HCT116 (cell line): Measurements from ENCODE around the gene POLD2. TPM values are rescaled to one million over a fixed set of nuclear protein-coding genes. Genes with fewer than 3 reads are reported as not detected.

Source experiments
- ATAC-seq: fragments of 200-7000 bp; cut with Tn5 transposase; 2 replicates; pipeline ENCODE4 v1.9.1; 2020; ENCODE audit warnings: mild to moderate bottlenecking, moderate library complexity
- BruUV-seq: library from RNA; stranded (reverse); fragments of 400-500 nt; replicated peaks from 2 replicates; lab custom pipeline; 2021; lab: Mats Ljungman, UMichigan
- CTCF ChIA-PET: fragments of 300-600 bp; sonication (Branson Sonifier 250); formaldehyde crosslinking; loops from one replicate; lab custom pipeline; 2021; ENCODE audit warnings: antibody characterized with exemption; lab: Charles Lee
- POLR2A ChIA-PET: fragments of 300-600, 350-600 bp; sonication (Branson Sonifier 250); formaldehyde crosslinking; loops from one replicate; lab custom pipeline; 2021; ENCODE audit warnings: antibody characterized with exemption; lab: Charles Lee
- RAD21 ChIA-PET, 2 experiments: fragments of 300-600 bp; sonication (Branson Sonifier 250); formaldehyde crosslinking; loops; one replicate each; lab custom pipeline; 2023; ENCODE audit warnings: low total read pairs in 2 of 2; ENCODE audit not compliant: uncharacterized antibody in 2 of 2, unreplicated experiment in 2 of 2, low non-redundant PET in 1 of 2; lab: Charles Lee
- DNase-seq: peaks from one replicate; pipeline ENCODE4 v3.0.0-alpha.2; 2010; ENCODE audit warnings: low read depth, low spot score
- H2AFZ ChIP-seq: fragments of 200-600 bp; shearing (Covaris generic), sonication (generic); 2 replicates; pipeline ENCODE4 v1.6.1; 2017; ENCODE audit warnings: low read depth, mixed run types, mixed read lengths, antibody characterized with exemption, low read length; ENCODE audit not compliant: poor library complexity, severe bottlenecking
- H3K27ac ChIP-seq: 2 replicates; pipeline ENCODE4 v1.5.1; 2012; ENCODE audit warnings: low read depth, low read length
- H3K27me3 ChIP-seq: fragments of 200-600 bp; sonication (generic); 2 replicates; pipeline ENCODE4 v1.6.1; 2016; ENCODE audit warnings: mixed run types, low read length, mixed read lengths; ENCODE audit not compliant: insufficient read depth
- H3K36me3 ChIP-seq, 2 experiments: fragments of 200-500 bp in 1 of 2; fragments of 200-600 bp in 1 of 2; sonication (Bioruptor generic) in 1 of 2; sonication (generic) in 1 of 2; 2 replicates each; pipeline versions ENCODE4 v1.5.1 to v1.6.1; 2014 to 2016; ENCODE audit warnings: low read length in 2 of 2, inconsistent platforms in 1 of 2, mixed read lengths in 1 of 2, mixed run types in 1 of 2; ENCODE audit not compliant: insufficient read depth in 2 of 2, control insufficient read depth in 1 of 2
- H3K4me1 ChIP-seq, 2 experiments: fragments of 200-600 bp in 1 of 2; sonication (generic) in 1 of 2; 2 replicates each; pipeline versions ENCODE4 v1.5.1 to v1.6.1; 2012 to 2017; ENCODE audit warnings: low read length in 2 of 2, inconsistent platforms in 1 of 2, mild to moderate bottlenecking in 1 of 2, mixed read lengths in 1 of 2, mixed run types in 1 of 2, moderate library complexity in 1 of 2; ENCODE audit not compliant: insufficient read depth in 2 of 2, control insufficient read depth in 1 of 2
- H3K4me2 ChIP-seq: fragments of 200-600 bp; sonication (generic); 2 replicates; pipeline ENCODE4 v1.6.1; 2017; ENCODE audit warnings: mixed run types, low read length, mixed read lengths
- H3K4me3 ChIP-seq, 2 experiments: fragments of 200-600 bp in 1 of 2; sonication (generic) in 1 of 2; replicated peaks in 1 of 2; 2 replicates each; pipeline ENCODE4 v1.5.1; 2011 to 2016; ENCODE audit warnings: low read length in 2 of 2, control low read depth in 1 of 2, low read depth in 1 of 2, mild to moderate bottlenecking in 1 of 2, mixed read lengths in 1 of 2, mixed run types in 1 of 2
- H3K79me2 ChIP-seq: fragments of 200-600 bp; sonication (generic); 2 replicates; pipeline ENCODE4 v1.6.1; 2017; ENCODE audit warnings: mild to moderate bottlenecking, mixed run types, low read length, moderate library complexity, mixed read lengths; ENCODE audit not compliant: insufficient read depth
- H3K9ac ChIP-seq: fragments of 200-600 bp; sonication (generic); 2 replicates; pipeline ENCODE4 v1.6.1; 2016; ENCODE audit warnings: low read length, mixed read lengths
- H3K9me2 ChIP-seq: fragments of 200-600 bp; sonication (generic), shearing (Covaris generic); 2 replicates; pipeline ENCODE4 v1.6.1; 2017; ENCODE audit warnings: mixed run types, mild to moderate bottlenecking, moderate library complexity; ENCODE audit not compliant: insufficient read depth
- H3K9me3 ChIP-seq, 2 experiments: fragments of 200-500 bp in 1 of 2; fragments of 200-600 bp in 1 of 2; sonication (Bioruptor generic) in 1 of 2; sonication (generic) in 1 of 2; 2 replicates each; pipeline ENCODE4 v1.6.1; 2014 to 2017; ENCODE audit warnings: low read length in 2 of 2, mixed read lengths in 2 of 2, inconsistent platforms in 1 of 2, low read depth in 1 of 2, mild to moderate bottlenecking in 1 of 2, mixed run types in 1 of 2, moderate library complexity in 1 of 2; ENCODE audit not compliant: control insufficient read depth in 1 of 2, insufficient read depth in 1 of 2
- H4K20me1 ChIP-seq: fragments of 200-600 bp; sonication (generic), shearing (Covaris generic); 2 replicates; pipeline ENCODE4 v1.6.1; 2017; ENCODE audit warnings: mixed run types, mild to moderate bottlenecking, moderate library complexity; ENCODE audit not compliant: insufficient read depth
- EGR1 ChIP-seq: IDR thresholded peaks from 2 replicates; pipeline ENCODE4 v1.6.1; 2012; ENCODE audit warnings: low read depth
- EZH2 ChIP-seq: fragments of 200-600 bp; sonication (generic); IDR thresholded peaks from 2 replicates; pipeline ENCODE4 v1.6.1; 2017; ENCODE audit warnings: antibody characterized with exemption, mixed run types
- EZH2phosphoT487 ChIP-seq: fragments of 200-600 bp; IDR thresholded peaks from 2 replicates; pipeline ENCODE4 v1.6.1; 2018; ENCODE audit warnings: antibody characterized with exemption, borderline replicate concordance
- SRF ChIP-seq: IDR thresholded peaks from 2 replicates; pipeline ENCODE4 v1.6.1; 2012; ENCODE audit warnings: low read depth
- TCF7L2 ChIP-seq: IDR thresholded peaks from 2 replicates; pipeline ENCODE4 v1.7.0; 2011; ENCODE audit warnings: borderline replicate concordance, inconsistent platforms; ENCODE audit not compliant: insufficient read depth, insufficient read length; ENCODE audit errors: extremely low read depth
- intact Hi-C: fragments of 100-400 bp; cut with micrococcal nuclease; formaldehyde crosslinking; loops from 2 replicates; pipeline ENCODE4 v1.10.0; 2022
- total RNA-seq: library from RNA; stranded (reverse); gene quantifications from one replicate; pipeline ENCODE4 v1.2.1, GENCODE V29; 2021; ENCODE audit not compliant: unreplicated experiment
- TF ChIP-seq, protein P1 (sequence below): IDR thresholded peaks from 2 replicates; pipeline ENCODE4 v1.6.1; 2011; ENCODE audit warnings: mild to moderate bottlenecking, low read length, moderate library complexity; ENCODE audit not compliant: insufficient replicate concordance; ENCODE audit errors: extremely low read depth
- TF ChIP-seq, protein P2 (sequence below): IDR thresholded peaks from 2 replicates; pipeline ENCODE4 v1.6.1; 2012; ENCODE audit warnings: low read depth

Gene POLD2
- total RNA-seq, 1 experiment from 2014 or later, result 237 TPM

DNA sequence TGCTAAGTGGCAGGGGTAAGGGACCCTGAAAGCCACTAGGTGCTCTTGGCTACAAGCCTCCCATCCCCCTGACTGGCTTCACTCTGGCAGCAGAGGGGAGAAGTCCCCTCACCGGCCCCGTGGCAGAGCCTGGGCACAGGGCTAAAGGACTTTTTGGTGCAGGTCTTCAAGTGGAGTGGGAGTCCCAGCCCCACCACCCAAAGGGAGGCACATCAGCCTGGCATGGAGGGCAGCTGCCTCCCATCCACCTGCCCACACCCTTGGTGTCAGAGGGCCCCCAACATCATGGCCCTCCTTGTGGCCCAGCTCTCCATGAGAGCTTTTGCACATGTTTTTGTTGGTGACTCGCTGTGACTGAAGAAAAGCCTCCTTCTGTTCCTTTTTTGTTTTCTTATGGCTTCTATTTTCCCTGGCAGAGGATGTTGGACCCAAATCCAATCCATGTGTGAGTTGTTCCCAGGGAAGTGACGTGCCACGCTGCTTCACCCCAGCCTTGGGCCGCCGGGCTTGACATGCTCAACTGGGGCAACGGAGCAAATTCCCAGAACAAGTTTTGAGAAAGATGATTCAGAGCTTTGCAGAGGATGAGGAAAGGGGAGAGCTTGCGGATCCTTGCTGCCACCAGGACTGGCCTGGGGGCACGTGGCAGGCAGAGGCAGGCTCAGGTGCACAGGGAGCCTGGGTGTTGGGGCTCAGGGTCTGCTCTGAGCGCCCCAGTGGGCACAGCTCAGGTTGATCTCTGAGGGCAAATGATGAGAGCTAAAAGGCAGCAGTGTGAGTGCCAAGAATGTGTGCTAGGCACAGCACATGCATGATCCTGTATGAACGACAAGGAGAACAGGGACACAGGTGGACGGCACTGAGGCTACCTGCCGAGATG lies 21.1 kb downstream of the POLD2 start:
- DNase-seq (no peak), ATAC-seq (no peak)
- Histone ChIP-seq H3K4me2 (no peak overlapping the region), H3K27me3 (no peaks in the 10 kb centered on the region), H3K4me3 (no peak overlapping the region), H2AFZ (no peak overlapping the region), H3K9me3 (no peaks in the 10 kb centered on the region), H3K79me2 (no peaks in the 10 kb centered on the region), H3K9me2 (no peaks in the 10 kb centered on the region), H3K4me1 (peaks cover 0 to 6% of the 10 kb centered on the region in 2 experiments; a peak in 2 of 4 replicates), H4K20me1 (no peaks in the 10 kb centered on the region), H3K36me3 (no peaks in the 10 kb centered on the region), H3K9ac (no peak overlapping the region), H3K27ac (no peak overlapping the region)
- CTCF ChIA-PET, result no interaction called here
- no TSS peak for BruUV-seq
- POLR2A ChIA-PET, result no interaction called here
- TF ChIP-seq EZH2, result no peak
- no peak for TF ChIP-seq EGR1
- no peak for TF ChIP-seq TCF7L2
- TF ChIP-seq SRF, result no peak
- no peak for TF ChIP-seq EZH2phosphoT487
- TF ChIP-seq, protein P1, sequence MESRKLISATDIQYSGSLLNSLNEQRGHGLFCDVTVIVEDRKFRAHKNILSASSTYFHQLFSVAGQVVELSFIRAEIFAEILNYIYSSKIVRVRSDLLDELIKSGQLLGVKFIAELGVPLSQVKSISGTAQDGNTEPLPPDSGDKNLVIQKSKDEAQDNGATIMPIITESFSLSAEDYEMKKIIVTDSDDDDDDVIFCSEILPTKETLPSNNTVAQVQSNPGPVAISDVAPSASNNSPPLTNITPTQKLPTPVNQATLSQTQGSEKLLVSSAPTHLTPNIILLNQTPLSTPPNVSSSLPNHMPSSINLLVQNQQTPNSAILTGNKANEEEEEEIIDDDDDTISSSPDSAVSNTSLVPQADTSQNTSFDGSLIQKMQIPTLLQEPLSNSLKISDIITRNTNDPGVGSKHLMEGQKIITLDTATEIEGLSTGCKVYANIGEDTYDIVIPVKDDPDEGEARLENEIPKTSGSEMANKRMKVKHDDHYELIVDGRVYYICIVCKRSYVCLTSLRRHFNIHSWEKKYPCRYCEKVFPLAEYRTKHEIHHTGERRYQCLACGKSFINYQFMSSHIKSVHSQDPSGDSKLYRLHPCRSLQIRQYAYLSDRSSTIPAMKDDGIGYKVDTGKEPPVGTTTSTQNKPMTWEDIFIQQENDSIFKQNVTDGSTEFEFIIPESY, result no peak
- TF ChIP-seq, protein P2, sequence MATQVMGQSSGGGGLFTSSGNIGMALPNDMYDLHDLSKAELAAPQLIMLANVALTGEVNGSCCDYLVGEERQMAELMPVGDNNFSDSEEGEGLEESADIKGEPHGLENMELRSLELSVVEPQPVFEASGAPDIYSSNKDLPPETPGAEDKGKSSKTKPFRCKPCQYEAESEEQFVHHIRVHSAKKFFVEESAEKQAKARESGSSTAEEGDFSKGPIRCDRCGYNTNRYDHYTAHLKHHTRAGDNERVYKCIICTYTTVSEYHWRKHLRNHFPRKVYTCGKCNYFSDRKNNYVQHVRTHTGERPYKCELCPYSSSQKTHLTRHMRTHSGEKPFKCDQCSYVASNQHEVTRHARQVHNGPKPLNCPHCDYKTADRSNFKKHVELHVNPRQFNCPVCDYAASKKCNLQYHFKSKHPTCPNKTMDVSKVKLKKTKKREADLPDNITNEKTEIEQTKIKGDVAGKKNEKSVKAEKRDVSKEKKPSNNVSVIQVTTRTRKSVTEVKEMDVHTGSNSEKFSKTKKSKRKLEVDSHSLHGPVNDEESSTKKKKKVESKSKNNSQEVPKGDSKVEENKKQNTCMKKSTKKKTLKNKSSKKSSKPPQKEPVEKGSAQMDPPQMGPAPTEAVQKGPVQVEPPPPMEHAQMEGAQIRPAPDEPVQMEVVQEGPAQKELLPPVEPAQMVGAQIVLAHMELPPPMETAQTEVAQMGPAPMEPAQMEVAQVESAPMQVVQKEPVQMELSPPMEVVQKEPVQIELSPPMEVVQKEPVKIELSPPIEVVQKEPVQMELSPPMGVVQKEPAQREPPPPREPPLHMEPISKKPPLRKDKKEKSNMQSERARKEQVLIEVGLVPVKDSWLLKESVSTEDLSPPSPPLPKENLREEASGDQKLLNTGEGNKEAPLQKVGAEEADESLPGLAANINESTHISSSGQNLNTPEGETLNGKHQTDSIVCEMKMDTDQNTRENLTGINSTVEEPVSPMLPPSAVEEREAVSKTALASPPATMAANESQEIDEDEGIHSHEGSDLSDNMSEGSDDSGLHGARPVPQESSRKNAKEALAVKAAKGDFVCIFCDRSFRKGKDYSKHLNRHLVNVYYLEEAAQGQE, result no peak
- RAD21 ChIA-PET, result interaction anchor here in 1 of 2 experiments (0.6 kb wide), 1 partner anchor 14 kb away, joined by 3 read pairs; no protein-coding TSS in a partner anchor
- intact Hi-C loops, result no loop called here
